GM19452 (cell line): ENCODE data around the gene SATB2.

Experiments
- ATAC-seq: cut with Tn5 transposase; IDR thresholded peaks from one replicate; pipeline ENCODE4 v1.9.1; 2021; ENCODE audit not compliant: unreplicated experiment

SATB2 gene

DNA sequence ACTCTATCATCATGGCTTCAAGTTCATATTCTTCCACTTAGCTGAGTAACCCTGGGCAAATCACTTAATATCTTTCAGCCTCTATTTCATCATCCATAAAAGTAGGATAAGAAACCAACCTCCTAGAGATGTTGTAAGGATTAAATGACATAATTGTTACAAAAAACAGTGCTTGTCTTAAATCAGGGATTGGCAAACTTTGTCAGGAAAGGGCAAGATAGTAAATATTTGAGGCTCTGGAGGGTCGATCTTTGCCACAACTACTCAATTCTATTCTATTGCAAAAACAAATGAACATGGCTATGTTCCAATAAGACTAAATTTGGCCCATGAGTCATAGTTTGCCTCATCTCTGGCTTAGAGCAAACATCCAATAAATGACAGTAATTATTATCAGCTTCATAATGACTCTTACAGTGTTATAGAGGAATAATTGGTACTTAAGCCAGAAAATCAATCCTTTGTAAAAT, 184.7 kb downstream of the SATB2 start:
- no peak for ATAC-seq

DNA sequence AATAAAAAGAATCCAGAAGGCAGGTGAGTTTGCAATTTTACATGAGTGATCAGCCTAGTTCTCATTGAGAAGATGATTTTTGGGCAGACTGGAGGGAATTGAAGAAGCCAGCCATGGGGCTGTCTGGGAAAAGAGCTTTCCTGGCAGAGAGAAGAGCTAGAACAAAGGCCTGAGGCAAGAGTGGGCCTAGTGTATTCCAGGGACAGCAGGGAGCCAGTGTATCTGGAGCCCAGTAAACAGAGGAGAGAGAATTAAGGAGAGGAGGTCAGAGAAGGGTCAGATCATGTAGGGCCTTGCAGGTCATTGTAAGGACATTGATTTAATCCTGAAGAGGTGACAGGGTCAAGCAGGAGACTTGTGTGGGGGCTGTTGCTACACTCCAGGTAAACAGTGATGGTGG, 195.8 kb downstream of the SATB2 start:
- ATAC-seq, result no peak

DNA sequence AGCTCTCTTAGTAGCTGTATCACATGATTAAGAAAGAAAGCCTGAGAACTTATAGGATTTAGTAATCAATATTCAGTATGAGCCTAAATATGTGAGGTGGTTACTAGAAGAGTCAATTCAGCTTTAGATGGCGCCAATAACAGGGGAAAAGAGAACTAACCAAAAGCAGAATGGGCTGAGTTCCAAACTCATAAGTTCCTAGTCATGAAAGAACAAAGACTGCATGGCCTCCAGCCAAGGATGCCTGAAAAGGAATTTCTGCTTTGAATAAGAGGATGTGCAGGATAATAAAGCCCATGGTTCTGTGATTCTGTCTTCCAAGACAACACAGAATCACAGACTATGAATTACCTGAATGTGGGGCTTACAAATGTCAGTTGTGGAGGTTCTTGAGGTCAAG, 196.5 kb downstream of the SATB2 start:
- no peak for ATAC-seq

DNA sequence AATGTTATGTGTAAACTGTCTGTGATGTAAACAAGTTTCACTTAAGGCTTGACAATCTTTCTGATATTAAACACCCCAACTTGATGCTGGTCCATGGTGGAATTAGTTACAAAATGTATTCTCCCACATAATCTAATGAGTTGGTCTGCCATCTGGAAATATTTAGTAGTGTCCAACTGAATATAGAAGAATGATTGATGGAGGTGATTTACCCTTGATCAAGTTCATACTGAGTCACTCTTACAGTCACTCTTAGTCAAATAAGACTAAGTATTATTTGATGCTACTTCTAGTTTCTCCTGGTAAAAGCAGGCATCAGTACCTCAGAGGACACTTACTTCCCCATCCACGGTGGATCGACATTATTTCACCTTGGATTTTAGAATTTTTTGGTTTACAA, 198.1 kb downstream of the SATB2 start:
- no peak for ATAC-seq

GRCh38 chr2:199258291-199258690, 199.4 kb downstream of the SATB2 start:
- no peak for ATAC-seq

GRCh38 chr2:199257261-199258224, 200.2 kb downstream of the SATB2 start:
- ATAC-seq, result no peak

DNA sequence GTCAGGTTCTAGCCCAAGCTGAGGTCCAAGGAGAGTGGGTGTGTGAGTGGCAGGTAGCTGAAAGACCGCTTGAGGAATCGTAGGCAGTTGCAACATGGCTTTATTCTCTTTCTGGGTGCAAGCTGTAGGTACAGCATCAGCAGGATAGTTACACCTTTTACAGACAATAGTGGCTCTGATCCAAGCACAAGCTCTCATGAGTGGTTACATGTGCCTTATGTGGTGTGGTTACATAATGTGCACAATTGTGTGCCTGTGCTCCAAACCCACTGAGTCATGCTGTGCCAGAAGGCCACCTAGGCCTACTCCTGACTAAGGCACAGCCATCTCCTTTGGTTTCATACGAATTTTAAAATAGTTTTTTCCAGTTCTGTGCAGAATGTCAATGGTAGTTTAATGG, 227.6 kb downstream of the SATB2 start:
- no peak for ATAC-seq

GRCh38 chr2:199228887-199229819, 228.6 kb downstream of the SATB2 start:
- peak; percentile 88 for ATAC-seq

DNA sequence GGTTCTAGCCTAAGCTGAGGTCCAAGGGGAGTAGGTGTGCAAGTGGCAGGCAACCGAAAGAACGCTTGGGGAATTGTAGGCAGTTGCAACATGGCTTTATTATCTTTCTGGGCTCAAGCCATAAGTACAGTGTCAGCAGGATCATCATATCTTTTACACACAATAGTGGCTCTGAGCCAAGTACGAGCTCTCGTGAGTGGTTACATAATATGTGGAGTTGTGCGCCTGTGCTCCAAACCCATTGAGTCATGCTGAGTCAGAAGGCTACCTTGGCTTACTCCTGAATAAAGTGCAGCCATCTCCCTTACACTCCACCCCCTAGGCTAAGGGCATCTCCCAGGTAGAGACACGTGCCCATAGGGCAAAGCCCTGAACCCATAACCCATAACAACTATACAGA, 233.9 kb downstream of the SATB2 start:
- ATAC-seq, result no peak

- ATAC-seq, result no peak
These were observed 236.8 kb downstream of the SATB2 start for GRCh38 chr2:199220920-199221319.

- ATAC-seq, result no peak
These were observed 238.2 kb downstream of the SATB2 start for GRCh38 chr2:199219551-199219950.
